Epidermal melanocyte (primary cell): ENCODE data around the gene EEF2K.

Experiments
- DNase-seq: peaks from one replicate; pipeline ENCODE4 v3.0.0; 2011; ENCODE audit warnings: low spot score; ENCODE audit not compliant: insufficient read length

Gene EEF2K

DNA sequence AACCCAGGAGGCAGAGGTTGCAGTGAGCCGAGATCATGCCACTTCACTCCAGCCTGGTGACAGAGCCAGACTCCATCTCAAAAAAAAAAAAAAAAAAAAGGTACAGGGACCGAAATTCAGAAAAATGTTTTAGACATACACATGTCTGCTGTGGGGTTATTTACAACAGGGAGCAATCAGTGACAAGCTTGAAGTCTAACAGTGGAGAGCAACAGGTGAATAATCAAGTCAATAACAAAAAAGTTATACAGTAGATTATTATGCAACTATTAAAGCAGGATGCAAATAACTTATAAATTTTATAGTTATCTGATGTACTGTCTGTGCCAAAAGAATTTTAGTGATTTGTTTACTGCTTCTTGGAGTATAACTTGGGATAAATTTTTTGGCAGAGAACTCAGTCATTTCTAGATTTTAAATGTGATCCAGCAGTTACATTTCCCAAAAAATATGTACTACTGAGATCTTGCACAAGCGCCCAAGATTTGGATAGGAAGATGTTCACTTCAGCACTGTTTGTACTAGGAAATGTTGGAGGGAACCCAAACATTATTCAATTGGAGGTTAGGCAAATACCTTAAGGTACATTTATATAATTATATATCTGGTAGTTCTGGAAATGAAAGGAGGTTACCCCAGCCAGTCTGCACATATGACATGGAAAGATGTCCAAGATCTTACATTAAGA is 34.1 kb downstream of the EEF2K start:
- no peak for DNase-seq

GRCh38 chr16:22250522-22250921 is 44.4 kb downstream of the EEF2K start:
- no peak for DNase-seq

GRCh38 chr16:22252317-22252716 is 46.2 kb downstream of the EEF2K start:
- DNase-seq: no peak

DNA sequence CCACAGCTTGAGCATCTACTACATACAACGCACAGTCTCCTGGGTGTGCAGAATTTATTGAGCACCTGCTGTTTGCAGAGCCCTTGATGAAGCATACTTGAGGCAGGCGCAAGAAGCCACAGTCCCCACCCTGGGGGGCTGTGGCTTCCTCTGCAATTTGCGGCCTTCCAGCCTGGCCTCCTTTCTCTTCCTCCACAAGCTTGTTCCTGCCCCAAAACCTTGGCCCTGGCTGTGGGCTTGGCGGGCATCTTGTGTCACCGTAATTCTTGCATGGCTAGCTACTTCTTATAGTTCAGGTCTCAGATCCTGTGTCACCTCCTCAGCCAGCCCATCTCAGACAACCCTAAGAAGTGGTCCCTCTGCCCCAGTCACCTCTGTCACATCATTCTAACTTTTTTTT is 47.2 kb downstream of the EEF2K start:
- no peak for DNase-seq

GRCh38 chr16:22255335-22255734 is 49.3 kb downstream of the EEF2K start:
- DNase-seq: no peak

DNA sequence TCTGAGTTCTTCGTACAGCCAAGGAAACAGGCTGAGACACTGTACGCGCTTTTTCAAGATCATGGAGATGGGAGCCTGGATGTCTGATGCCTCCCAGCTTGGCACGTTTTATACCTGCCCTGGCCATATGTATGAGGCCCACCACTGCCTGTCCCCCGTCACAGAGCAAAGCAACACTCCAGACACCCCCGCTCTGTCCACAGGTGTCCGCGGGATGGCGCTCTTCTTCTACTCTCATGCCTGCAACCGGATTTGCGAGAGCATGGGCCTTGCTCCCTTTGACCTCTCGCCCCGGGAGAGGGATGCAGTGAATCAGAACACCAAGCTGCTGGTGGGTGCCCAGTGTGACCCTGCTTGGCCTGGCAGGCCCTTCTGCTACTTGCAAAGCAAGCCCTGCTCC is 51.4 kb downstream of the EEF2K start:
- DNase-seq: no peak

DNA sequence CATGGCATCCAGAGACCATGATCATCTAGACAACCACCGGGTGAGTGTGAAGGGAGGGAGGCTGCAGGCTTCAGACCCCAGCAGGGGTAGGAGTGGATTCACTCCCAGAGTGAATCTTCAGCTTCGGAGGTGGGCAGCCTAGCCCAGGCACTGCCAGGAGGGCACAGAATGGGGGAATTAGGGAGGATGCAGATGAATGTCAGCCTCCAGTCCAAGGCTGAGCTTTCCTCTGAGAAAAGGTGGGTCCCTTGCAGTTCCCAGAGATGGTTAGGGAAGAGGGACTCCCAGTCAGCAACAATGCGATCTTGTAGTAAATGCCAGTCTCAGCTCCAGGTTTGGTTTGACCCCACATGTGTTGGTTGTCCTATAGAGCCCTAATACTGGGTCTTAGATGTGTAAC is 54.4 kb downstream of the EEF2K start:
- no peak for DNase-seq

- DNase-seq: no peak
These were observed 56.4 kb downstream of the EEF2K start for GRCh38 chr16:22262460-22262859.

- peak; percentile 63 for DNase-seq
These were observed 58.7 kb downstream of the EEF2K start for GRCh38 chr16:22264786-22265185.

GRCh38 chr16:22265351-22265750 is 59.3 kb downstream of the EEF2K start:
- no peak for DNase-seq

GRCh38 chr16:22266546-22266945 is 60.5 kb downstream of the EEF2K start:
- DNase-seq: no peak

DNA sequence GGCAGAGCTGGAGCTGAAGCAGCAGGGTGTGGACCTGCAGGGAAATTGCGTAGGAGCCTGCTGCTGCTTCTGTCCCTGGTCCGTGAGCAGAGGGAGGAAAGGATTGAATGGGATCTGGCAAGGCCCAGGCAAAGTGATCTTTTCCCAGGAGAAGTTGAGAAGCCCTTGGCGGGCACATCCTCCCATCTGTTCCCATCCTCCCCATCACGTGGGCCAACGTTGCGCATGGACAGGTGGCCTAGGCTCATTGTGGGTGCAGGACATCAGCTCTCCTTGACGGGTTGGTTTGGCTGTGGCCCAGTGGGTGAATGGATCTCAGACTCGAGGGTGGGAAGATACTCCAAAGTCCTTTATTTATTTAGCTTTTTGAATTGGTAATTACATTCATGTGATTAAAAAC is 61.7 kb downstream of the EEF2K start:
- DNase-seq: no peak

GRCh38 chr16:22270525-22270924 is 64.4 kb downstream of the EEF2K start:
- no peak for DNase-seq

DNA sequence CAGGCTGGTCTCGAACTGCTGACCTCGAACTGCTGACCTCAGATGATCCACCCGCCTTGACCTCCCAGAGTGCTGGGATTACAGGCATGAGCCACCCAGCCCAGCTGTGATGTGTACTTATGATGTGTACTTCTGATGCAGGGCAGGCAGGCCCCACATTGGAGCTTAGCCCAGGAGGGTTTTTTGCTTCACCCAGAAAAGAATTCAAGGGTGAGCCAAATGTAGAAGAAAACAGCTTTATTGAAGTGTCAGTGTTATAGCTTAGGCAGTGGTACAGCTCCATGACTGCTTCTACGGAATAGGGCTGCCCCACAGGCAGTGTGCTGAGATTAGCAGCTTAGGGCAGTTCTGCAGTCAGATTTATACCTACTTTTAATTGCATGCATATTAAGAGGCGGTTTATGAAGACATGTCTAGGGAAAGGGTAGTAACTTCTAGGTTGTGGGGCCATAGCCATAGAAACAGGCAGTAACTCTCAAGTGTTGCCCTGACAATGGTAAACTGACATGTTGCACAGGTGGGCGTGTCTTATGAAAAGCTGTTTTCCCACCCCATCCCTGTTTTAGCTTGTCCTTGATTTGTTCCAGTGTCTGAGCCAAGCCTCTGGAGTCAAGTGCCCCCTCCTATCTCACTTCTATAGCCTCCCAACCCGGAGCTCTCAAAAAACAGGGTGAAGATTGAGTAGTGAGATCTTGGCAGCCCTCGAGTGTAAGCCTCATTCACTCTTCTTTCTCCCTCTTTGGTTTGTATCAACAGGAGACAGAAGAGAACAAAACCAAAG is 67.0 kb downstream of the EEF2K start:
- no peak for DNase-seq

DNA sequence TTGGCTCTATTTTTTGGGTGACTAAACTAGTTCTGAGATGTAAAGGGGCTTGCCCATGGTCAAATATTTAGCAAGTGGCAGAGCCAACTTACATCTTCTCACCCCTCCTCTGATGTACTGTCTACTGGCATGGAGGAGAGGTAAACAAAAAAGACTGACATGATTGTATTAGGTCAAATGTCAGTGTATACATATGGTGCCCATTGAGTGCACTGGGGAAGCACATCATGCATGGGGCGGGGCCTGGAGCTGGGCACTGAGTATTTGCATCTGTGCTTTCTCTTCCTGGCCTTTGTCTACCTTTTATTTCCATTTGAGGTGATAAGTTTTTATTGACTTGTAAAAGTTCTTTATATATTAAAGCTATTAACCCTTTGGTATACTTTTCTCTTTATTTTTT is 68.8 kb downstream of the EEF2K start:
- no peak for DNase-seq

- no peak for DNase-seq
These were observed 72.6 kb downstream of the EEF2K start for GRCh38 chr16:22278441-22279230.

- DNase-seq: no peak
These were observed 76.3 kb downstream of the EEF2K start for GRCh38 chr16:22282254-22282892.

- no peak for DNase-seq
These were observed 78.6 kb downstream of the EEF2K start for GRCh38 chr16:22284637-22285036.

- no peak for DNase-seq
These were observed 79.0 kb downstream of the EEF2K start for GRCh38 chr16:22285080-22285479.

GRCh38 chr16:22291020-22291419 is 84.9 kb downstream of the EEF2K start:
- DNase-seq: no peak

DNA sequence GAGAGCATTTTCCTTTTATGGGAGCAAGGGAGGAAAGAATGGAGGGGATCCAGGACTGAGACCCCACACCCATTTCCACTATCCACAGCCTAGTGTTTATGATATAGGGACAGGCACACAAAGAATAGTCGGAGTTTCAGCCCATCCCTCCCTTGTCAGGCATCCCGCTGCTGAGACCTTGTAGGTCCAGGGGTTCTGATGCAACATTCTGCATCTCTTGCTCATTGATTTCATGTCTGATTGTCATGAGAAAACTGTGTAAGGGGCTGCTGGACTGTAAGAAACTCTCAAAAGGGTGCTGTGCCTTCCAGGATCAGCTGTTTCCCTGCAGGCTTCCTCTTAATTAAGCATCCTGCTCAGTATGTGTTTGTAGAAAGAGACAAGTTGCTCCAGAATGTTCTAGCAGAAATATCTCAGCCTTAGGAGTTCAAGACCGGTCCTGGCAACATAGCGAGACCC is 85.8 kb downstream of the EEF2K start:
- no peak for DNase-seq

- DNase-seq: no peak
These were observed 86.2 kb downstream of the EEF2K start for GRCh38 chr16:22292320-22292719.
